Type B pancreatic cell (in vitro differentiated cells): ENCODE results near the gene ZC3H7A. TPM values are rescaled to one million over a fixed set of nuclear protein-coding genes. Genes with fewer than 3 reads are reported as not detected.

Source experiments
- DNase-seq: peaks from one replicate; pipeline ENCODE4 v3.0.0; 2021; ENCODE audit warnings: mixed read lengths; ENCODE audit not compliant: unreplicated experiment; ENCODE audit errors: extremely low spot score
- H3K27ac Mint-ChIP-seq: 2 replicates; pipeline ENCODE4 v1.8.0; 2021; ENCODE audit warnings: mild to moderate bottlenecking, mixed read lengths
- H3K27me3 Mint-ChIP-seq: 2 replicates; pipeline ENCODE4 v1.8.0; 2021; ENCODE audit warnings: mixed read lengths
- H3K36me3 Mint-ChIP-seq: 2 replicates; pipeline ENCODE4 v1.8.0; 2021; ENCODE audit warnings: mixed read lengths
- H3K4me1 Mint-ChIP-seq: one replicate; pipeline ENCODE4 v1.8.0; 2021; ENCODE audit warnings: mixed read lengths; ENCODE audit not compliant: unreplicated experiment
- H3K4me3 Mint-ChIP-seq: 2 replicates; pipeline ENCODE4 v1.8.0; 2021; ENCODE audit warnings: mild to moderate bottlenecking, mixed read lengths
- H3K9me3 Mint-ChIP-seq: 2 replicates; pipeline ENCODE4 v1.8.0; 2021; ENCODE audit warnings: mixed read lengths
- CTCF ChIP-seq: fragments of 200-600 bp; sonication (generic); conservative IDR thresholded peaks from 2 replicates; pipeline ENCODE4 v1.5.0; 2021; ENCODE audit warnings: antibody characterized with exemption, mild to moderate bottlenecking
- total RNA-seq: library from RNA; stranded (reverse); gene quantifications from 2 replicates; pipeline ENCODE4 v1.2.1, GENCODE V29; 2021; ENCODE audit warnings: low replicate concordance

The ZC3H7A gene
- total RNA-seq, 1 donor from 2014 or later: 67.5 TPM

- H3K4me3 Mint-ChIP-seq: no peak overlapping the region
- no peak for TF ChIP-seq CTCF
Measured at GRCh38 chr16:11735787-11736186, 61.3 kb downstream of the ZC3H7A start.

GRCh38 chr16:11734653-11735043, 62.4 kb downstream of the ZC3H7A start:
- Mint-ChIP-seq H3K36me3 (peaks cover 27% of the 10 kb centered on the region), H3K4me1 (peaks cover 17% of the 10 kb centered on the region), H3K4me3 (no peak overlapping the region), H3K9me3 (no peaks in the 10 kb centered on the region), H3K27me3 (no peaks in the 10 kb centered on the region), H3K27ac (no peak overlapping the region)
- TF ChIP-seq CTCF: no peak
- no peak for DNase-seq

More at GRCh38 chr16:11735787-11736186, 61.3 kb downstream of the ZC3H7A start:
- H3K27ac Mint-ChIP-seq: no peak overlapping the region
- H3K4me1 Mint-ChIP-seq: peaks cover 27% of the 10 kb centered on the region
- DNase-seq: no peak
- peaks cover 30% of the 10 kb centered on the region for H3K36me3 Mint-ChIP-seq
- no peaks in the 10 kb centered on the region for H3K27me3 Mint-ChIP-seq
- H3K9me3 Mint-ChIP-seq: no peaks in the 10 kb centered on the region

GRCh38 chr16:11734025-11734652, 62.9 kb downstream of the ZC3H7A start:
- Mint-ChIP-seq H3K27ac (no peak overlapping the region), H3K36me3 (peaks cover 32% of the 10 kb centered on the region), H3K27me3 (no peaks in the 10 kb centered on the region), H3K4me1 (peaks cover 12% of the 10 kb centered on the region), H3K4me3 (no peak overlapping the region), H3K9me3 (no peaks in the 10 kb centered on the region)
- no peak for DNase-seq
- no peak for TF ChIP-seq CTCF

- no peaks in the 10 kb centered on the region for H3K27me3 Mint-ChIP-seq
- H3K27ac Mint-ChIP-seq: no peak overlapping the region
- H3K36me3 Mint-ChIP-seq: peaks cover 25% of the 10 kb centered on the region
- TF ChIP-seq CTCF: no peak
- no peak overlapping the region for H3K4me3 Mint-ChIP-seq
- H3K4me1 Mint-ChIP-seq: no peaks in the 10 kb centered on the region
- no peaks in the 10 kb centered on the region for H3K9me3 Mint-ChIP-seq
- DNase-seq: no peak
Measured at GRCh38 chr16:11731222-11731621, 65.8 kb downstream of the ZC3H7A start.

- DNase-seq: no peak
- H3K9me3 Mint-ChIP-seq: no peaks in the 10 kb centered on the region
- TF ChIP-seq CTCF: no peak
- peaks cover 25% of the 10 kb centered on the region for H3K36me3 Mint-ChIP-seq
- H3K27me3 Mint-ChIP-seq: no peaks in the 10 kb centered on the region
- no peaks in the 10 kb centered on the region for H3K4me1 Mint-ChIP-seq
- H3K4me3 Mint-ChIP-seq: no peak overlapping the region
- no peak overlapping the region for H3K27ac Mint-ChIP-seq
Measured at GRCh38 chr16:11729787-11730186, 67.3 kb downstream of the ZC3H7A start.
